Motor neuron (in vitro differentiated cells): Measurements from ENCODE around the gene TCERG1L. TPM values are rescaled to one million over a fixed set of nuclear protein-coding genes. Genes with fewer than 3 reads are reported as not detected.
A peak's percentile ranks its signal among the peaks of the same experiment; 100 is the strongest.
"Not testable (repeated sequence)": the region's sequence is repeated elsewhere in the genome, so short reads cannot be mapped to it uniquely, and the experiment has no call there.

Experiments
- ATAC-seq, 8 experiments: fragments of 200-7000 bp; cut with Tn5 transposase; replicated peaks in 6 of 8; 2 replicates each; pipeline ENCODE4 v1.8.0; 2021; ENCODE audit warnings: mild to moderate bottlenecking in 8 of 8, moderate library complexity in 8 of 8
- H3K27ac ChIP-seq, 2 donors: fragments of 250-450 bp; sonication (Bioruptor Pico); 2 replicates each; pipeline ENCODE4 v1.9.0; 2021; ENCODE audit warnings: antibody characterized with exemption in 2 of 2, mild to moderate bottlenecking in 2 of 2, moderate library complexity in 1 of 2
- H3K4me1 ChIP-seq, 2 donors: fragments of 250-450 bp; sonication (Bioruptor Pico); replicated peaks in 1 of 2; 2 replicates each; pipeline ENCODE4 v1.6.1; 2021; ENCODE audit warnings: antibody characterized with exemption in 2 of 2, mild to moderate bottlenecking in 2 of 2, moderate library complexity in 1 of 2
- H3K4me3 ChIP-seq, 5 donors: fragments of 250-450 bp; sonication (Bioruptor Pico); 2 replicates each; pipeline ENCODE4 v1.9.0; 2021; ENCODE audit warnings: antibody characterized with exemption in 5 of 5, mild to moderate bottlenecking in 5 of 5, moderate library complexity in 4 of 5
- WGBS, 10 experiments: fragments of 450-650 bp; shearing (Covaris generic); methylation state at CpG; one replicate each; pipeline ENCODE4 v1.0.0; 2022; 5-methylcytosine and 5-hydroxymethylcytosine counted together
- in situ Hi-C, 9 experiments: fragments of 400-800 bp; cut with MboI; loops; one replicate each; pipeline ENCODE4 v1.15.0; 2021; ENCODE audit warnings: low sequenced_read_pairs in 9 of 9, low pct_unique_long_range_greater_than_20kb in 2 of 9; ENCODE audit not compliant: unreplicated experiment in 9 of 9
- total RNA-seq, 8 experiments: library from RNA; unstranded; fragments of 300-600 nt; gene quantifications; 2 replicates each; pipeline versions ENCODE4 v1.2.3 to v1.2.4, GENCODE V29; 2022

Gene TCERG1L
- total RNA-seq, 8 experiments from 2014 or later: 0.43 to 8.1 (median 2.0) TPM; not detected in 1

DNA sequence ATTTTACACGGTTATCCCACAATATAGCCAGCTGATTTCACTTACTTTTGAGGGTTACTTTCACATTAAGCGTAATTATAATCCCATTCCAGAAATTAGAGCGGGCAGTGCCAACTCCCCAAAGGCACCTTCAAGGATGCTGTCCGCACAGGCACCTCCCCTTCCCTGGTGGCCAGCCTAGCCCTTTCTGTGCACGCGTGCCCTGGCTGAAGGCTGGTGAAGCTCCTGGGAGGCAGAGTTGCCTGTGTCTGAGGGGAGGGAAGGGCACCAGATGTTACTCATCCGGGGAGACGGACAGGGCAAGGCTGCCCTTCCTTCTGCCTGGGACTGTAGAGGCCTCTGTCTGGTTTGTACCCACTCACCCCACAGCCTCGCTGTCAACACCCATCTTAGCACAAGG is 198.4 kb downstream of the TCERG1L start:
- Histone ChIP-seq H3K4me3 (no peak overlapping the region), H3K4me1 (peaks cover 0 to 11% of the 10 kb centered on the region in 2 donors), H3K27ac (no peak overlapping the region)
- in situ Hi-C loops: no loop called here
- ATAC-seq: no peak
- WGBS, 10 experiments: 40 to 95% (median 66%) methylated on average over 1 to 8 of the region's 9 CpGs; no CpG with 5 or more reads in 6 of the 10 experiments

DNA sequence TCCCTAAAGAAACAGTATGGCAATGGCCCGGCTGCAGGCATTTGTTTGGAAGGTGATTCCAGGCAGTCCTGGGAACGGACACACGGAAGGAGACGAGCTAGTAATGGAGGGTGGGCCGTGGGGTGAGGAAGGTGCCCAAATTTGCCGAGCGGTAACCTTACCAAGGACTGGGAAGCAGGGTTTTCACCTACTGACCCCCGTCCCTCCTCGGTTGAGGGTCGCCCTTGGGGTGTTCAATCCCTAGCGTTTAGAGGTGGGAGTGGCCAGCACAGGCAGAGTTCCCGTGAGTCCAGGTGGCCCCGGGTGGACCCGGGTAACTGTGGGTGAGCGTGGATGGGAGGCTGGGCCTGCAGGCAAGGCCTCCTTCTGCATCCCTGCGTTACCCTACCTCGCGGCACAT is 198.8 kb downstream of the TCERG1L start:
- ATAC-seq: no peak
- Histone ChIP-seq H3K4me3 (no peak overlapping the region), H3K4me1 (peaks cover 0 to 11% of the 10 kb centered on the region in 2 donors), H3K27ac (no peak overlapping the region)
- WGBS, 10 experiments: 85 to 95% methylated on average over 4 of the region's 18 CpGs; no CpG with 5 or more reads in 8 of the 10 experiments
- in situ Hi-C loops: no loop called here

- in situ Hi-C loops: no loop called here
- peak in 2 of 8 experiments; percentile 61 to 64 for ATAC-seq
- 12 to 63% (median 20%) methylated on average over 1 to 11 of the region's 16 CpGs; no CpG with 5 or more reads in 7 of the 10 experiments for WGBS, 10 experiments
- H3K27ac ChIP-seq: no peak overlapping the region
- H3K4me3 ChIP-seq: no peak overlapping the region
- H3K4me1 ChIP-seq: peaks cover 0 to 11% of the 10 kb centered on the region in 2 donors
These were observed 199.9 kb downstream of the TCERG1L start for GRCh38 chr10:131111471-131112080.

DNA sequence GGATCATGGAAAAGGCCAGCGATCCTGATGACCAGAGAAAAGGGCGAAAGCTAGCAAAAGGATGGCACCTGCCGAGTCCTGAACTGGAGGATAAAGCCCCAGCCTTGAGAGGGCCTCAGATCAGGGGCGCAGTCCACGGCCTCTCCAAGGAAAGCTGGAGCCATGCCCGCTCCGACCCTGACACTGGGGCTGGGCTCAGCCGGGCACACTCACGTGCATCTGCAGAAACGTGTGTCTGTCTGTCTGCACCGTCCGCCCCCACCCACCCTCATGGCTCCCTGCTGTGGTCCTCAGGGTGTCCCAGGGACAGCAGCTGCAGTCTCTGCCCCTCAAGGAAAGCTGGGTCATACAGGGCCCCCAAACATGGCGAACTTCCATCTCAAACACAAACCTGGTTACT is 200.5 kb downstream of the TCERG1L start:
- 0 to 90% (median 72%) methylated on average over 1 to 4 of the region's 13 CpGs; no CpG with 5 or more reads in 6 of the 10 experiments for WGBS, 10 experiments
- Histone ChIP-seq H3K27ac (no peak overlapping the region), H3K4me3 (no peak overlapping the region), H3K4me1 (peaks cover 0 to 11% of the 10 kb centered on the region in 2 donors)
- ATAC-seq: no peak
- in situ Hi-C loops: no loop called here

DNA sequence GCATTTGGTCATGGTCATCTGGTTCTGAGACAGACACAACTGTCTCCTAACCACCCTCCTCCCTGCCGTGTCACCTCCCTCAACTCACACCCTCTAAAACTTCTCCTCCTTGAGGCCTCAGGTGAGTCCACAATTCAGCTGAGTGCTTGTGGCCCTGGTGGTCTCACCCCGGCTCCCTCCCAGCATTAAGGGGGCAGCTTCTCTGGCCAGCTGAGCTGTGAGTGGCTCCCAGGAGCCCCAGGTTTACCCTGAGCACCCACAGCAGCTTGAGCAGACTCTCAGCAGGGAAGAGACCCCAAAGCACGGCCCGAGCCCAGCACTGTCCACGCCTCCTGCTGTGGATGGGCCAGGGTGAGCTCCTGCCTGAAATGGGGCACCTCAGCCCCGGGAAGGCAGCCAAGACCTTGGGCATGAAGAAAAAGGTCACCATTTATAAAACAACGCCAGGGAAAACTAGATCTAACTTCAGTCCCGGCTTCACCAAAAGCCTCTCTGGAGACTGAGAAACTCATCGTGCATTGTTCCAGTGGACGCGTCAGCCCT is 201.2 kb downstream of the TCERG1L start:
- peaks cover 0 to 11% of the 10 kb centered on the region in 2 donors for H3K4me1 ChIP-seq
- no peak for ATAC-seq
- H3K27ac ChIP-seq: no peak overlapping the region
- WGBS, 10 experiments: 37 to 100% (median 67%) methylated on average over 1 to 4 of the region's 11 CpGs; no CpG with 5 or more reads in 7 of the 10 experiments
- in situ Hi-C loops: no loop called here
- no peak overlapping the region for H3K4me3 ChIP-seq

DNA sequence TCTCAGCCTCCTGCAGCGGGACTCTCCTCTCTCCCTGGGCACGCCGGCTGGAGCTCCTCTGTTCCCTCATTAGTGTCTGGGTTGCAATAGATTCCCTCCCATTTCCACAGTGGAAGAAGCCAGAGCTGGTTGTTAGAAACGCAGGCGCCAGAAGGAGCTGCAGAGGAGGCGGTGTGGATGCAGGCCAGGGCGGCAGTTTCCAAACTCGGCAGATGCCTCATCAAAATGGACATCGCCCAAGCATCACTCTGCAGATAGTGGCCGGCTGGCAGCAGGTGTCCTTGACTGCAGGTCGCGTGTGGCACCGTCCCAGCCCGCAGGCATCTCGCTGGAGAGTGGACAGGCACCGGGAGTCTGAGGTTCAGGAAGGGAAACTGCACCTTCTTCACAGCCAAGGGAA is 201.8 kb downstream of the TCERG1L start:
- ATAC-seq: no peak
- Histone ChIP-seq H3K4me1 (peaks cover 0 to 11% of the 10 kb centered on the region in 2 donors), H3K27ac (no peak overlapping the region), H3K4me3 (no peak overlapping the region)
- in situ Hi-C loops: no loop called here
- WGBS, 10 experiments: 0 to 75% (median 43%) methylated on average over 1 to 6 of the region's 16 CpGs; no CpG with 5 or more reads in 3 of the 10 experiments

DNA sequence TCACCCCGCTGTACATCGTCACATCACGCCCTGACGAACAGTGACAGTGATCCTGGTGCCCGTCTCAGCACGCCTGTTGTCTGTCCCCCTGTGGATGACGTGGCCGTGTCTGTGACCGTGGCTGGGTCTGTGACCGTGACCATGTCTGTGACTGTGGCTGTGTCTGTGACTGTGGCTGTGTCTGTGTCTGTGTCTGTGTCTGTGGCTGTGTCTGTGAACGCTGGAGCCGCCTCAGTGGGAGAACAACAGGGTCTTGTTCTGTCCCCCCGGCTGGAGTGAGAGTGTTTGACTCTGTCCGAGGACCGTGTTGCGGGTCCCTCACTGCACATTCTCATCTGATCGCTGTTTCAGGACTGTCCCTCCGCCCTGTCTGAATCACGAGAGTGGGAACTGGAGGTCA is 202.2 kb downstream of the TCERG1L start:
- no peak for ATAC-seq
- WGBS, 10 experiments: 0 to 93% (median 63%) methylated on average over 1 to 10 of the region's 19 CpGs; no CpG with 5 or more reads in 4 of the 10 experiments
- in situ Hi-C loops: no loop called here
- H3K27ac ChIP-seq: no peak overlapping the region
- peaks cover 0 to 11% of the 10 kb centered on the region in 2 donors for H3K4me1 ChIP-seq
- no peak overlapping the region for H3K4me3 ChIP-seq

- in situ Hi-C loops: no loop called here
- 60 to 100% (median 80%) methylated on average over 1 to 7 of the region's 9 CpGs; no CpG with 5 or more reads in 5 of the 10 experiments for WGBS, 10 experiments
- H3K4me1 ChIP-seq: peaks cover 0 to 11% of the 10 kb centered on the region in 2 donors
- no peak for ATAC-seq
- H3K27ac ChIP-seq: no peak overlapping the region
- no peak overlapping the region for H3K4me3 ChIP-seq
These were observed 203.6 kb downstream of the TCERG1L start for GRCh38 chr10:131107970-131108369.

- H3K4me3 ChIP-seq: no peak overlapping the region
These were observed 208.8 kb downstream of the TCERG1L start for GRCh38 chr10:131102676-131103075.

DNA sequence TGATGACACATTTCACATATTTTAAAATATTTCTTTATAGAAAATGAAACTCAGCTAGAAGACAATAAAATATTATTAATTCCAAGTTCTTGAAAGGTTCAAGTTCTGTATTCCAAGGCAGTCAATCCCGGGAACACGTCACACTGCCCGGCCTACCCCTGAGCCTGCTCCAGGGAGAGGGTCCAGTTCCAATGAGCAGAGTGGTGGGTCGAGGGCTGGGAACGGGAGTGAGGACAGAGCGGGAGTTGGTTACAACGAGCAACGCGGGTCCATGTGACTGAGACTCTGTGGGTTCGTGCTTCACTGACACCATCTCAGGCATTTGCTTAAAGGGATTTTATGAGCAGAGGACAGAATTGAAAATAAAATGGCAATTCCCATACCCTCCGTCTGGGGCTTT is 209.4 kb downstream of the TCERG1L start:
- ATAC-seq: no peak
- no peak overlapping the region for H3K4me3 ChIP-seq
- H3K27ac ChIP-seq: no peak overlapping the region
- peaks cover 0 to 14% of the 10 kb centered on the region in 2 donors for H3K4me1 ChIP-seq
- WGBS, 10 experiments: 0 to 100% (median 70%) methylated on average over 2 to 8 of the region's 11 CpGs; no CpG with 5 or more reads in 3 of the 10 experiments
- in situ Hi-C loops: no loop called here

More at GRCh38 chr10:131102676-131103075, 208.8 kb downstream of the TCERG1L start:
- WGBS, 10 experiments: 0 to 71% (median 55%) methylated on average over 3 to 11 of the region's 13 CpGs; no CpG with 5 or more reads in 3 of the 10 experiments
- H3K27ac ChIP-seq: no peak overlapping the region
- peak in 3 of 8 experiments; percentile 29 to 77 (median 68) for ATAC-seq
- peaks cover 0 to 14% of the 10 kb centered on the region in 2 donors for H3K4me1 ChIP-seq
- in situ Hi-C loops: no loop called here

GRCh38 chr10:131100418-131101410 is 210.8 kb downstream of the TCERG1L start:
- H3K4me3 ChIP-seq, in situ Hi-C loops: not testable (repeated sequence)
- WGBS, 10 experiments: 21 to 60% (median 33%) methylated on average over 1 to 12 of the region's 16 CpGs; no CpG with 5 or more reads in 2 of the 10 experiments
- ATAC-seq: peak in 4 of 8 experiments; percentile 59 to 92 (median 84)
- Histone ChIP-seq H3K4me1 (peaks cover 0 to 14% of the 10 kb centered on the region in 2 donors), H3K27ac (peak overlapping the region in 1 of 2 donors; percentile 28)

DNA sequence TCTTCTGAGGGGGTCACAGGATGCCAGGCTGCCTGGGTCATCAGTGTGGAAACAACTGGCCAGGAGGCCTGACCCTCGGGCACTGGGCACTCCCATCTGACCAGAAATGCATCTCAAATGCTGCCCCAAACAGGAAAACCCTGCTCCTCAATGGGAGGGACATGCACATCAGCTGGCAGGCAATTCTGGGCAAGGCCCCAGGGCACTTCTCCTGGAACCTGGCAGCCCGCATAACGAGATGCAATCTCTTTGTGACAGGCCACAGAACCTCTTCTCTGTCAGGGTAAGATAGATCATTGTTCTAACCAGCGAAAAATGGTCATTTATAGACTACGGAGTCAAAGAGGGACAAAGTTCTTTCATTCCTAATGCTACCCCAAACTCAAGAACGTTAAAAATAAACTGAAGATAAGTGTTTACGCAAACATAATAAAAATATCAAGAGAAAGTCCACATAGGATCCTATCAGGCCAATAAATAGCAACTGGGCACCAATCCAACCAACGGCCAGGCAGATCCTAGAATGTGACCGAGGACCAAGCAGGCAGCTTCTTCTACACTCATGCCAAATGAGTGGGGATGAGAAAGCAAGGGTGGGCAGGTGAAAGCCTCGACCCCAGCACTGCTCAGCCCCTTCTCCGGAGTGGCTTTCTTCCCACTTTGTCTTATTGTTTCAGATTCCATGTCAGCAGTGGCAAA is 212.3 kb downstream of the TCERG1L start:
- ATAC-seq: no peak
- H3K4me3 ChIP-seq: no peak overlapping the region
- H3K4me1 ChIP-seq: peaks cover 0 to 24% of the 10 kb centered on the region in 2 donors
- in situ Hi-C loops: no loop called here
- WGBS, 10 experiments: 12 to 95% (median 47%) methylated on average over 1 to 8 of the region's 11 CpGs; no CpG with 5 or more reads in 1 of the 10 experiments
- no peak overlapping the region for H3K27ac ChIP-seq
